Measurements from ENCODE around the gene CD40. TPM values are rescaled to one million over a fixed set of nuclear protein-coding genes. Genes with fewer than 3 reads are reported as not detected.

The CD40 gene
- total RNA-seq, 1 experiment from 2014 or later, result 13.7 TPM

- no peak for DNase-seq (ENCODE audit: low spot score)
These were observed 55.7 kb downstream of the CD40 start for GRCh38 chr20:46173652-46174468.

DNA sequence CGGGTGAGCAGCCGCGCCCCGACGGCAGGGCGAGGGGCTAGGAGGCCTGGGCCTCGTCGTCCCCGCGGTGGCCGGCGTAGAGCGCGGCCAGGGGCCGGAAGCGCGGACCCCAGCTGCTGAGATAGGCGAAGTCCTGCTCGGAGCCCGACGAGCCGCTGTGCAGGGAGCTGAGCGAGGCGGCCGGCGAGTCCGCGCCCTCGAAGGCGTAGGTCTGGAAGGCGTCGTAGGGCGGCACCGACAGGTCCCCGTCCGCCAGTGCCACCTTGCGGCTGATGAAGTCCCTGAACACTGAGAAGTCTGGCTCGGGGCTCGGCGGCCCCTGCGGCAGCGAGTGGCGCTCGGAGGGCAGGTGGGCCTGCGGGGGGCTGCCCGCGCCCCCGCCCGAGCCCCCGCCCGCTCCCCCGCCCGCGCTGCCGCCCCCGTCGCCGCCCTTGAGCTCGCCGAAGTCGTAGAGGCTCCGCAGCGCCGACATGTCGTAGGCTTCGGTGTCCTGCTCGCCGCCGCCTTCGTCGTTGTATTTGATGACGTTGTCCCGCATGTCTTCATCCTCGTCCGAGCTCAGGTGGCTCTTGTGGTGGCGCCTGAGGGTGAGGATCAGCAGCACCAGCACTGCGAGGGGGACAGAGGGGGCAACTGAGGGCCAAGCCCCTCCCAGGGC is 56.5 kb downstream of the CD40 start:
- no peak for DNase-seq (ENCODE audit: low spot score)

DNA sequence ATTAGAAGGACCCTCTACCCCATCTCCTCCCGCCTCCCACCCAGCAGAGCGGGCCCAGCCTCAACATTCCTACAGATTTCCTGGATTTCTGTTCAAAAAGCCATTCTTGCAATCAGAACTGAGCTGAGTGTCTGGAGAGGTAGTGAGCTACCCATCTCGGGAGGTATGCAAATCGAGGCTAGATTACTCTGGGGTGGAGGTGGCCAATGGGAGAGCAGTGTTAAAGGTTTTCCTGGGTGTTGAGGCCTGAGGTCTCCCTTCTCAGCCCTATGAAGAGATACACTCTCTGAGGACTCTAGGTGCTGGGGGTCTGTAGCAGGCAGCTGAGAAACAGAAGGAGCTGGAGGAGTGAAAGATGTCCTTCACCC is 57.0 kb downstream of the CD40 start:
- no peak for DNase-seq (ENCODE audit: low spot score)

DNA sequence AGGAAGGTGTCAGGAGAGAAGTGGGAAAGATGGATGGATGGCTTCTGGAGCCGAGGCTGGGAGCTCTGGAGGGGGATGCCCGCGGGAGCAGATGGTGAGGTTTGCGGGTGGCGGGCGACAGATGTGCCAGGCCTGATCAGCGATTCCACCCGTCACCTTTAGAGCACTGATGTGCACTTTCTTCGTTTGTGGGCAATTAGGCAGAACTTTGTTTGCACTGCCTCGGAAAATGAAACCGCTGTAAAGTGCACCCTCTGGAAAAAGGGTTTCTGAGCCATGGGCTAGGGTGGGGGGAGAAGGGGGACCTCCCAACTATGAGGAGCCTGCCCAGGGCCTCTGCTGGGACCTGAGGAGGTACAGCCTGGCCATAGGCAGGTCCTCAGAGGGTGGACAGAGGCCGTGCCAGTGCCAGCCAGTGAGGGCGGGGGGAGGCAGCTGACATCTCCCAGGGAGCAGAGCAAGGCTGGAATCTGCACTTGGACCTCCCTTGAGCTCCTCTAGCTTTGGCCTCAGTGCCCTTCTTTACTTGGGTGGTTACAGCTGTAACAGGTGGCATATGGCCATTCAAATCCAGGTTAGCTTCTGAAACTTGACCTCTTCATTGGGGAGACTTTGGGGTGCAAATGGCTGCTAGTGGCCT is 58.7 kb downstream of the CD40 start:
- no peak for DNase-seq (ENCODE audit: low spot score)

- DNase-seq (ENCODE audit: low spot score), result no peak
These were observed 59.7 kb downstream of the CD40 start for GRCh38 chr20:46177768-46178167.

DNA sequence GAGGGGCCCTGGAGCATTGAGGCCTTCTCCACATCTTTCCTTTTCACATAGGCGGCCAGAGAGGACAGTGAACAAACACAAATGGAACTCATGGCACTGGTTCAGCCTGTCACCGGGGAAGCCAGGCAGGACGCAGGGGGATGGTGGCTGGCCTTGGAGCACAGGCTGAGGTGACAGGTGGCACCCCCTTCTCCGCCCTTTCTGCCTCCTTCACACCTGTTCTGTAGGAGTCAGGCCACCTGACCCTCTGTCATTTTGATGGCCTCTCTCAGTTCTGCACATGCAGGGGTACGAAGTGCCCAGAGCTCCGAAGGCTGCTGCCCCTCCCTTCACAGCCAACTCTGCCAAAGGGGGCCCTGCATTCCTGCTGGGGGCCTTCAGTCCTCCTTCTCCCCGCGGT is 60.8 kb downstream of the CD40 start:
- DNase-seq (ENCODE audit: low spot score), result no peak

Other genes with a start within 250 kb of the CD40 start
- 7.2 and 10.2 TPM in 2 replicates for gene ZSWIM1, start 237.1 kb upstream of the CD40 start, total RNA-seq (2014; rRNA removed; shearing (Covaris generic))
- 0.12 and 1.0 TPM in 2 replicates for gene SPATA25, start 230.7 kb upstream of the CD40 start, total RNA-seq (2014; rRNA removed; shearing (Covaris generic))
- 0.99 and 1.8 TPM in 2 replicates for gene NEURL2, start 227.1 kb upstream of the CD40 start, total RNA-seq (2014; rRNA removed; shearing (Covaris generic))
- gene CTSA, start 227.0 kb upstream of the CD40 start, total RNA-seq (2014; rRNA removed; shearing (Covaris generic)), result 102 and 150 TPM in 2 replicates
- 1.1 and 2.2 TPM in 2 replicates for gene PLTP, start 206.2 kb upstream of the CD40 start, total RNA-seq (2014; rRNA removed; shearing (Covaris generic))
- 5.2 and 7.7 TPM in 2 replicates for gene PCIF1, start 183.6 kb upstream of the CD40 start, total RNA-seq (2014; rRNA removed; shearing (Covaris generic))
- 4.3 and 7.1 TPM in 2 replicates for gene ZNF335, start 146.1 kb upstream of the CD40 start, total RNA-seq (2014; rRNA removed; shearing (Covaris generic))
- not detected in 2 replicates for gene MMP9, start 109.4 kb upstream of the CD40 start, total RNA-seq (2014; rRNA removed; shearing (Covaris generic))
- 0.21 and 4.3 TPM in 2 replicates for gene SLC12A5, start 89.1 kb upstream of the CD40 start, total RNA-seq (2014; rRNA removed; shearing (Covaris generic))
- gene NCOA5, start 28.4 kb upstream of the CD40 start, total RNA-seq (2014; rRNA removed; shearing (Covaris generic)), result 17.4 and 18.1 TPM in 2 replicates
- gene CDH22, start 190.2 kb downstream of the CD40 start, total RNA-seq (2014; rRNA removed; shearing (Covaris generic)), result not detected in 2 replicates

All from H4 (cell line).